Vagina (tissue), 2 donors: ENCODE data around the gene CFAP45. TPM values are rescaled to one million over a fixed set of nuclear protein-coding genes. Genes with fewer than 3 reads are reported as not detected.

Source experiments
- DNase-seq, 2 donors: peaks; one replicate each; pipeline ENCODE4 v3.0.0-alpha.2; 2017; ENCODE audit errors: extremely low spot score in 2 of 2
- H3K27ac ChIP-seq: fragments of 200-600 bp; sonication (generic); one replicate; pipeline ENCODE4 v1.5.1; 2019
- H3K27me3 ChIP-seq: fragments of 200-600 bp; sonication (generic); one replicate; pipeline ENCODE4 v1.5.1; 2019
- H3K36me3 ChIP-seq, 2 donors: fragments of 200-600 bp; sonication (generic); one replicate each; pipeline ENCODE4 v1.5.1; 2017 to 2019
- H3K4me1 ChIP-seq: fragments of 200-600 bp; sonication (generic); one replicate; pipeline ENCODE4 v1.5.1; 2019
- H3K4me3 ChIP-seq, 2 donors: fragments of 200-600 bp; sonication (generic); 1 replicate in 1 of 2; 2 replicates in 1 of 2; pipeline ENCODE4 v1.5.1; 2016 to 2019
- H3K9me3 ChIP-seq: fragments of 200-600 bp; sonication (generic); one replicate; pipeline ENCODE4 v1.5.1; 2019
- POLR2A ChIP-seq, 2 donors: fragments of 450-650 bp; IDR thresholded peaks; one replicate each; pipeline ENCODE4 v1.6.1; 2017; ENCODE audit warnings: antibody characterized with exemption in 2 of 2, mild to moderate bottlenecking in 2 of 2, moderate library complexity in 2 of 2
- POLR2AphosphoS5 ChIP-seq, 2 donors: sonication (generic); formaldehyde crosslinking; IDR thresholded peaks; one replicate each; pipeline ENCODE4 v1.9.0; 2017; ENCODE audit warnings: antibody characterized with exemption in 2 of 2, mild to moderate bottlenecking in 2 of 2, low read depth in 1 of 2; ENCODE audit not compliant: insufficient read depth in 1 of 2
- intact Hi-C: fragments of 100-400 bp; cut with DNase I; formaldehyde crosslinking; loops from one replicate; pipeline ENCODE4 v1.15.1; 2023
- total RNA-seq: library from RNA; depleted of rRNA; stranded (reverse); fragments of >200 nt; gene quantifications from one replicate; pipeline ENCODE4 v1.2.3, GENCODE V29; 2016
- TF ChIP-seq, protein P1 (sequence below), 3 experiments: fragments of 450-650 bp in 2 of 3; fragments of 200-600 bp in 1 of 3; sonication (generic) in 1 of 3; IDR thresholded peaks; one replicate each; pipeline ENCODE4 v1.5.1; 2017 to 2019; ENCODE audit warnings: antibody characterized with exemption in 3 of 3, mild to moderate bottlenecking in 2 of 3, moderate library complexity in 2 of 3

The CFAP45 gene
- total RNA-seq, 1 donor from 2014 or later: not detected

DNA sequence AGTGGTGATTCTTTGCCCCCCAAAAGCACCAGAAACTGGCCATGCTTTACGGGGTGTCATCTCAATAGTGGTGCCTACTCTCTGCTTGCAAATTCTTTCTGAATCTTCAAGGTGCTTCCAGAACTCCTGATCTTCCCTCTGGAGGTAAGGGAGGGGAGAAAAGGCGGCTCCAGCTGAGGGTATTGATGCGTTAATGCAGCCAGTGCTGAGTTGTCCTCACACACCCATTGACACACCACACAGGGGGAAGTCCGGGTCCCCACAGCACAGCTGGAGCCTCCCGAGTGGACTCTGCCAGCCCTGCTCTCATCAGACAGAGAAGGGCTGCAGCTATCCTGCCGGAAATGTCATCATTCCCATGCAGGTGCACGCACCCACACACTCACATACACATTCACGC is 38.7 kb downstream of the CFAP45 start:
- H3K27me3 ChIP-seq: no peaks in the 10 kb centered on the region
- H3K4me1 ChIP-seq: peaks cover 41% of the 10 kb centered on the region
- H3K9me3 ChIP-seq: no peaks in the 10 kb centered on the region
- TF ChIP-seq, protein P1, sequence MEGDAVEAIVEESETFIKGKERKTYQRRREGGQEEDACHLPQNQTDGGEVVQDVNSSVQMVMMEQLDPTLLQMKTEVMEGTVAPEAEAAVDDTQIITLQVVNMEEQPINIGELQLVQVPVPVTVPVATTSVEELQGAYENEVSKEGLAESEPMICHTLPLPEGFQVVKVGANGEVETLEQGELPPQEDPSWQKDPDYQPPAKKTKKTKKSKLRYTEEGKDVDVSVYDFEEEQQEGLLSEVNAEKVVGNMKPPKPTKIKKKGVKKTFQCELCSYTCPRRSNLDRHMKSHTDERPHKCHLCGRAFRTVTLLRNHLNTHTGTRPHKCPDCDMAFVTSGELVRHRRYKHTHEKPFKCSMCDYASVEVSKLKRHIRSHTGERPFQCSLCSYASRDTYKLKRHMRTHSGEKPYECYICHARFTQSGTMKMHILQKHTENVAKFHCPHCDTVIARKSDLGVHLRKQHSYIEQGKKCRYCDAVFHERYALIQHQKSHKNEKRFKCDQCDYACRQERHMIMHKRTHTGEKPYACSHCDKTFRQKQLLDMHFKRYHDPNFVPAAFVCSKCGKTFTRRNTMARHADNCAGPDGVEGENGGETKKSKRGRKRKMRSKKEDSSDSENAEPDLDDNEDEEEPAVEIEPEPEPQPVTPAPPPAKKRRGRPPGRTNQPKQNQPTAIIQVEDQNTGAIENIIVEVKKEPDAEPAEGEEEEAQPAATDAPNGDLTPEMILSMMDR (IDR thresholded peaks at IDR 0.05): no peak
- TF ChIP-seq POLR2AphosphoS5 (IDR thresholded peaks at IDR 0.05; ENCODE audit: insufficient read depth in 1 of 2, low read depth in 1 of 2) (no peak), POLR2A (IDR thresholded peaks at IDR 0.05) (no peak)
- peak overlapping the region; percentile 25 for H3K27ac ChIP-seq
- H3K36me3 ChIP-seq: no peaks in the 10 kb centered on the region
- DNase-seq: no peak
- intact Hi-C loops: no loop called here
- H3K4me3 ChIP-seq: no peak overlapping the region

DNA sequence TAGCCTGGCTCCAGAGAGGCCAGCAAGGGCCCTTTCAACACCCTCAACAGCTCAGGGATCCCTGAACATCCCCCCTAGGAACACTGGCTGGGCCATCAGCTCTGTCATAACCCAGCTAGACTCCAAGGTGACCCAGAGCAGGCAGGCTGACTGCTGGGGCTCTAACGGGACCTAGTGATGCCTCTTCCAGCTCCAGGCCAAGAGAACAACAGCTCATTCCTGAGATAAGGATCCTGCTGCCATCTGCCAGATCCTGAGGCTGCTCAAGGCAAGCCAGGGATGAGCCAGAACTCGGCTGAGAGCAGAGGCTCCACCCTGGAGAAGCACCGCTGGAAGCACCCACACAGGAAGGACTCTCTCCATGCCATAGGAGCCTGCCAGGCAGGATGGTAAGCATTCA is 39.5 kb downstream of the CFAP45 start:
- Histone ChIP-seq H3K27me3 (no peaks in the 10 kb centered on the region), H3K27ac (peak overlapping the region; percentile 25), H3K9me3 (no peaks in the 10 kb centered on the region), H3K36me3 (no peaks in the 10 kb centered on the region), H3K4me1 (peaks cover 46% of the 10 kb centered on the region), H3K4me3 (no peak overlapping the region)
- no peak for DNase-seq
- TF ChIP-seq, protein P1 (IDR thresholded peaks at IDR 0.05): no peak
- no peak for TF ChIP-seq POLR2AphosphoS5 (IDR thresholded peaks at IDR 0.05; ENCODE audit: insufficient read depth in 1 of 2, low read depth in 1 of 2)
- TF ChIP-seq POLR2A (IDR thresholded peaks at IDR 0.05): no peak
- intact Hi-C loops: no loop called here

DNA sequence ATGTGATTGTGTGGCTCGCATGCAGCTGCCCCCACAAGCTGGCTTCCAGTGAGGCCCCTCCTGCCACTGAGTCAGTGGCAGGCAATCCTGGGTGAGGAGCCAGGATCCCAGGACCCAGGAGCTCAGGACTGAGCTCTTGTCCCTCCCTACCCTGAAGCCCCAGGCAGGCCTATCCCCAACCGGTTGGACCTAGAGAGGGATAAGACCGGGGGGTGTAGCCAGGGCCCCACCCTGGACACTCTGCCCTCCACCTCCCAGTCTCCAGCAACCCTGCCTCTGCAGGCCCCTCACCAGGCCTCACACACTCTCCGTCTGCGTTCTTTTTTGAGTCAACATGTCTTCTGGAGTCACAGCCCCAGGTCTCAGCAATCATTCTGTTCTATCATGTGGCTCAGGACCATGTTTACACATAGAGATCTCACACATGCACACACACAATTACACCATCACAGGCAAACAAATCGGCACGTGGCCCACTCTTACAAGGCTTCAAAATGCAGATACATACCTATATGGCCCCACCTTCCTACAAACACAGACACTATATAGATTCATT is 40.1 kb downstream of the CFAP45 start:
- H3K36me3 ChIP-seq: no peaks in the 10 kb centered on the region
- no peak for DNase-seq
- H3K4me1 ChIP-seq: peaks cover 52% of the 10 kb centered on the region
- intact Hi-C loops: loop anchor here (5.0 kb wide), 1 partner anchor 67 kb away; the partner anchor contains the start of gene TAGLN2
- H3K9me3 ChIP-seq: no peaks in the 10 kb centered on the region
- H3K27me3 ChIP-seq: no peaks in the 10 kb centered on the region
- no peak overlapping the region for H3K4me3 ChIP-seq
- TF ChIP-seq POLR2A (IDR thresholded peaks at IDR 0.05) (no peak), POLR2AphosphoS5 (IDR thresholded peaks at IDR 0.05; ENCODE audit: insufficient read depth in 1 of 2, low read depth in 1 of 2) (peak in 1 of 2 donors; percentile 10)
- peak overlapping the region; percentile 25 for H3K27ac ChIP-seq

DNA sequence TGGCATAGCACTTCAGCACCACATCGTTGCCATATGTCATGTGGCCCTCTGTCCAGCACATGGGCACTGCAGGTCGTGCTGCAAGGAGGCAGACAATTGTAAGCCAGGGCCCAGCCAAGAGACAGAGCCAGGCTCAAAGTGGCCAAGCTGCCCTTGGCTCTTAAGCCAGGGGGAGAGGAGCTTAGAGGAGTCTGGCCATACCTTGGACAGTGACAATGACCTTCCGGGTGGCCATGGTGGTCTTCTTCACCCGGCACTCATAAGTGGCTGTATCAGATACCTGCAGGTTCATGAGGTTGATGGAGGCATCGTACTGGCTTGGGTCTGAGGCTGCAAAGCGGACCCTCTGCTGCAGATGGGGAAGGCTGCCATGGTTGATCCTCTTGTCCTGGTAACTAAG is 42.1 kb downstream of the CFAP45 start:
- Histone ChIP-seq H3K36me3 (no peaks in the 10 kb centered on the region), H3K27ac (no peak overlapping the region), H3K27me3 (no peaks in the 10 kb centered on the region), H3K4me3 (no peak overlapping the region), H3K4me1 (peaks cover 62% of the 10 kb centered on the region), H3K9me3 (no peaks in the 10 kb centered on the region)
- no peak for DNase-seq
- intact Hi-C loops: loop anchor here (5.0 kb wide), 1 partner anchor 69 kb away; the partner anchor contains the start of gene TAGLN2
- TF ChIP-seq, protein P1 (IDR thresholded peaks at IDR 0.05): no peak
- TF ChIP-seq POLR2A (IDR thresholded peaks at IDR 0.05) (no peak), POLR2AphosphoS5 (IDR thresholded peaks at IDR 0.05; ENCODE audit: insufficient read depth in 1 of 2, low read depth in 1 of 2) (no peak)

DNA sequence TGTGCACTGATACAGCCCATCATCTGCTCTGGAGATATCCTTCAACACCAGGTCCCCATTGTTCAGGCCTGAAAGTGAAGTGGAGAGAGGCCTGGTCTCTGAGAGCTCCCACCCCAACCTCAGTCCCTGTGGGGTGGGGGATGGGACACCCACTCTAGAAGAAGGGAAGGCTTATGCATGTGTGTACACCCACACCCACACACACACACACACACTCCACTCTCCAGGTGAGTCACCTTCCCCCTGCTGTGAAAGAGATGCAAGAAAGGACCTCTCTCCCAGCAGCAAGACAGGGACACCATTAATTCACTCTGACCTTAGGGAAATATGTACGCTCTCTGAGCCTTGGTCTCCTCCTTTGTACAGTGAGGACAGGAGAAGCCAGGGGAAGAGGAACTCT is 43.4 kb downstream of the CFAP45 start:
- intact Hi-C loops: loop anchor here (5.0 kb wide), 1 partner anchor 71 kb away; the partner anchor contains the start of gene TAGLN2
- TF ChIP-seq POLR2AphosphoS5 (IDR thresholded peaks at IDR 0.05; ENCODE audit: insufficient read depth in 1 of 2, low read depth in 1 of 2) (no peak), POLR2A (IDR thresholded peaks at IDR 0.05) (no peak)
- TF ChIP-seq, protein P1 (IDR thresholded peaks at IDR 0.05): no peak
- Histone ChIP-seq H3K4me1 (peaks cover 52% of the 10 kb centered on the region), H3K27ac (no peak overlapping the region), H3K36me3 (no peaks in the 10 kb centered on the region), H3K9me3 (no peaks in the 10 kb centered on the region), H3K27me3 (no peaks in the 10 kb centered on the region), H3K4me3 (no peak overlapping the region)
- DNase-seq: no peak
